HEK293 (cell line): ENCODE data around the gene GPI.

Experiments used
- CTCF ChIA-PET: fragments of 350-600 bp; formaldehyde crosslinking; extraction: SDS; loops from one replicate; lab custom pipeline; 2021; ENCODE audit warnings: antibody characterized with exemption; lab: Yijun Ruan, JAX
- POLR2A ChIA-PET: fragments of 300-600 bp; formaldehyde crosslinking; extraction: SDS; loops from one replicate; lab custom pipeline; 2020; ENCODE audit warnings: antibody characterized with exemption, inconsistent platforms; lab: Yijun Ruan, JAX
- H3K27ac ChIP-seq: fragments of 200-500 bp; sonication (Bioruptor generic); 2 replicates; pipeline ENCODE4 v1.5.1; 2014; ENCODE audit warnings: low read depth, low read length, control low read depth, inconsistent platforms; ENCODE audit errors: extremely low read depth
- H3K36me3 ChIP-seq, 2 experiments: fragments of 200-500 bp in 1 of 2; sonication (Bioruptor generic) in 1 of 2; 1 replicate in 1 of 2; 2 replicates in 1 of 2; pipeline ENCODE4 v1.5.1; 2014 to 2017; ENCODE audit warnings: inconsistent platforms in 2 of 2, low read length in 2 of 2; ENCODE audit not compliant: control insufficient read depth in 2 of 2, insufficient read depth in 1 of 2
- H3K4me1 ChIP-seq: fragments of 200-500 bp; sonication (Bioruptor generic); 2 replicates; pipeline ENCODE4 v1.5.1; 2014; ENCODE audit warnings: mild to moderate bottlenecking, low read length, inconsistent platforms; ENCODE audit not compliant: control insufficient read depth, insufficient read depth
- H3K4me3 ChIP-seq: 2 replicates; pipeline ENCODE4 v1.5.1; 2011; ENCODE audit warnings: low read depth, mild to moderate bottlenecking, control low read depth, low read length, moderate library complexity
- H3K9me3 ChIP-seq: fragments of 200-500 bp; sonication (Bioruptor generic); 2 replicates; pipeline ENCODE4 v1.5.1; 2014; ENCODE audit warnings: low read depth, low read length, inconsistent platforms; ENCODE audit not compliant: control insufficient read depth, insufficient read depth
- HOXD13 ChIP-seq: sonication (generic); formaldehyde crosslinking; IDR thresholded peaks from 2 replicates; pipeline ENCODE4 v1.8.0; 2022; ENCODE audit warnings: missing genetic modification reagents, borderline replicate concordance
- KLF7 ChIP-seq: fragments of 450-650 bp; formaldehyde crosslinking; IDR thresholded peaks from 2 replicates; pipeline ENCODE4 v1.5.1; 2016; ENCODE audit warnings: missing biosample characterization, missing genetic modification characterization, borderline replicate concordance
- OVOL3 ChIP-seq: fragments of 450-650 bp; formaldehyde crosslinking; IDR thresholded peaks from 2 replicates; pipeline ENCODE4 v1.5.1; 2016; ENCODE audit warnings: missing biosample characterization, missing genetic modification characterization
- SCRT2 ChIP-seq: fragments of 450-650 bp; formaldehyde crosslinking; IDR thresholded peaks from 2 replicates; pipeline ENCODE4 v1.5.1; 2016; ENCODE audit warnings: missing biosample characterization, missing genetic modification characterization
- YY2 ChIP-seq: fragments of 450-650 bp; formaldehyde crosslinking; IDR thresholded peaks from 2 replicates; pipeline ENCODE4 v1.5.1; 2016; ENCODE audit warnings: missing biosample characterization, missing genetic modification characterization
- ZBTB17 ChIP-seq: fragments of 450-650 bp; formaldehyde crosslinking; IDR thresholded peaks from 2 replicates; pipeline ENCODE4 v1.5.1; 2016; ENCODE audit warnings: missing biosample characterization, missing genetic modification characterization
- ZNF10 ChIP-seq: fragments of 450-650 bp; formaldehyde crosslinking; IDR thresholded peaks from 2 replicates; pipeline ENCODE4 v1.5.1; 2017; ENCODE audit warnings: missing biosample characterization, missing genetic modification characterization
- ZNF121 ChIP-seq: fragments of 450-650 bp; formaldehyde crosslinking; IDR thresholded peaks from 2 replicates; pipeline ENCODE4 v1.5.1; 2016; ENCODE audit warnings: missing biosample characterization, missing genetic modification characterization
- ZNF132 ChIP-seq: fragments of 450-650 bp; formaldehyde crosslinking; IDR thresholded peaks from 2 replicates; pipeline ENCODE4 v1.5.1; 2017; ENCODE audit warnings: missing biosample characterization, missing genetic modification characterization, borderline replicate concordance
- ZNF19 ChIP-seq: fragments of 450-650 bp; formaldehyde crosslinking; IDR thresholded peaks from 2 replicates; pipeline ENCODE4; 2016; ENCODE audit warnings: missing biosample characterization, missing genetic modification characterization, low read depth
- ZNF214 ChIP-seq: fragments of 450-650 bp; formaldehyde crosslinking; IDR thresholded peaks from 2 replicates; pipeline ENCODE4 v1.5.1; 2017; ENCODE audit warnings: missing biosample characterization, mild to moderate bottlenecking, missing genetic modification characterization, borderline replicate concordance
- ZNF280C ChIP-seq: fragments of 450-650 bp; formaldehyde crosslinking; IDR thresholded peaks from 2 replicates; pipeline ENCODE4 v1.5.1; 2016; ENCODE audit warnings: missing biosample characterization, missing genetic modification characterization
- ZNF341 ChIP-seq: fragments of 450-650 bp; formaldehyde crosslinking; IDR thresholded peaks from 2 replicates; pipeline ENCODE4; 2016; ENCODE audit warnings: low read depth, missing biosample characterization, missing genetic modification characterization
- ZNF362 ChIP-seq: fragments of 450-650 bp; formaldehyde crosslinking; IDR thresholded peaks from 2 replicates; pipeline ENCODE4 v1.5.1; 2016; ENCODE audit warnings: missing biosample characterization, missing genetic modification characterization
- ZNF449 ChIP-seq: fragments of 450-650 bp; formaldehyde crosslinking; IDR thresholded peaks from 2 replicates; pipeline ENCODE4 v1.5.1; 2017; ENCODE audit warnings: missing biosample characterization, mild to moderate bottlenecking, missing genetic modification characterization, moderate library complexity
- ZNF580 ChIP-seq: fragments of 450-650 bp; formaldehyde crosslinking; IDR thresholded peaks from 2 replicates; pipeline ENCODE4 v1.5.1; 2016; ENCODE audit warnings: missing biosample characterization, missing genetic modification characterization
- ZNF792 ChIP-seq: fragments of 450-650 bp; formaldehyde crosslinking; IDR thresholded peaks from 2 replicates; pipeline ENCODE4 v1.5.1; 2016; ENCODE audit warnings: missing biosample characterization, missing genetic modification characterization

Gene GPI

GRCh38 chr19:34324320-34324719, 40.7 kb upstream of the GPI start:
- TF ChIP-seq ZNF362 (tag by site-specific recombination): 0 out of 2 replicates have a peak, but pooled peaks have one; percentile 57
- TF ChIP-seq ZNF121 (tag by site-specific recombination): peak; percentile 70
- TF ChIP-seq ZNF792 (tag by site-specific recombination): no peak
- Histone ChIP-seq H3K9me3 (no peaks in the 10 kb centered on the region), H3K36me3 (peaks cover 27 to 94% of the 10 kb centered on the region in 2 experiments), H3K27ac (no peak overlapping the region), H3K4me3 (no peak overlapping the region), H3K4me1 (peaks cover 8% of the 10 kb centered on the region; the same call in 1 of the 2 replicates)
- CTCF ChIA-PET: interaction anchor here (5.1 kb wide), 1 partner anchor 13 kb away, joined by 36 read pairs; no protein-coding TSS in a partner anchor
- POLR2A ChIA-PET: no interaction called here

- ChIA-PET CTCF (interaction anchor here (0.6 to 5.1 kb wide), 3 partner anchors 12 to 98 kb away, joined by 3 to 36 read pairs (median 25); no protein-coding TSS in a partner anchor), POLR2A (no interaction called here)
- TF ChIP-seq ZNF10 (tag by site-specific recombination) (no peak), KLF7 (tag by site-specific recombination) (no peak), ZNF341 (tag by site-specific recombination) (no peak), SCRT2 (tag by site-specific recombination) (peak; percentile 57), ZNF214 (tag by site-specific recombination) (no peak), HOXD13 (CRISPR knock-in tag) (no peak), YY2 (tag by site-specific recombination) (no peak), ZNF19 (tag by site-specific recombination) (no peak)
- Histone ChIP-seq H3K27ac (peak overlapping the region; percentile 5; the same call in 1 of the 2 replicates), H3K36me3 (peaks cover 26 to 96% of the 10 kb centered on the region in 2 experiments), H3K4me3 (no peak overlapping the region), H3K4me1 (peaks cover 8% of the 10 kb centered on the region; the same call in 1 of the 2 replicates), H3K9me3 (no peaks in the 10 kb centered on the region)
Observed at GRCh38 chr19:34325181-34325580, 39.8 kb upstream of the GPI start.

- Histone ChIP-seq H3K4me1 (peaks cover 8% of the 10 kb centered on the region; the same call in 1 of the 2 replicates), H3K36me3 (peaks cover 32 to 96% of the 10 kb centered on the region in 2 experiments), H3K27ac (peak overlapping the region; percentile 26; the same call in 1 of the 2 replicates), H3K9me3 (no peaks in the 10 kb centered on the region; the same call in 1 of the 2 replicates), H3K4me3 (no peak overlapping the region)
- CTCF ChIA-PET: interaction anchor here (0.5 to 5.1 kb wide), 7 partner anchors 9 to 182 kb away, joined by 3 to 36 read pairs (median 7); no protein-coding TSS in a partner anchor
- POLR2A ChIA-PET: no interaction called here
- TF ChIP-seq ZNF10 (tag by site-specific recombination): no peak
- peak; percentile 89 for TF ChIP-seq ZBTB17
Observed at GRCh38 chr19:34325981-34326787, 38.8 kb upstream of the GPI start.

GRCh38 chr19:34327851-34328250, 37.1 kb upstream of the GPI start:
- Histone ChIP-seq H3K4me3 (no peak overlapping the region), H3K36me3 (peaks cover 42 to 94% of the 10 kb centered on the region in 2 experiments), H3K4me1 (peaks cover 8% of the 10 kb centered on the region; the same call in 1 of the 2 replicates), H3K9me3 (no peaks in the 10 kb centered on the region; the same call in 1 of the 2 replicates), H3K27ac (no peak overlapping the region)
- CTCF ChIA-PET: interaction anchor here (0.6 to 5.1 kb wide), 7 partner anchors 9 to 231 kb away, joined by 3 to 36 read pairs (median 5); no protein-coding TSS in a partner anchor
- TF ChIP-seq ZNF132 (tag by site-specific recombination) (no peak), OVOL3 (tag by site-specific recombination) (no peak), ZNF580 (tag by site-specific recombination) (no peak), ZNF362 (tag by site-specific recombination) (no peak), ZNF280C (tag by site-specific recombination) (no peak), ZNF449 (tag by site-specific recombination) (no peak)
- TF ChIP-seq, all 188 proteins: peak for 0
- POLR2A ChIA-PET: no interaction called here
